Measurements from ENCODE around the gene ASPSCR1. TPM values are rescaled to one million over a fixed set of nuclear protein-coding genes. Genes with fewer than 3 reads are reported as not detected.

The ASPSCR1 gene
- total RNA-seq, 4 donors from 2014 or later, result 21.0 to 61.7 (median 41.3) TPM

GRCh38 chr17:82056729-82057621, 79.5 kb downstream of the ASPSCR1 start:
- in situ Hi-C loops (cut with MboI; ENCODE audit: low pct_ligation_motif_present in 1 of 4, low pct_unique_long_range_greater_than_20kb in 1 of 4, low sequenced_read_pairs in 3 of 4) (no loop called here), intact Hi-C loops (cut with DNase I; ENCODE audit: low total_unique reads) (no loop called here)
- TF ChIP-seq POLR2AphosphoS5 (IDR thresholded peaks at IDR 0.05), result no peak
- no peak for TF ChIP-seq CTCF (IDR thresholded peaks at IDR 0.05)
- TF ChIP-seq EP300 (IDR thresholded peaks at IDR 0.05; ENCODE audit: low read depth), result no peak
- TF ChIP-seq POLR2A (IDR thresholded peaks at IDR 0.05), result no peak
- Histone ChIP-seq H3K27ac (no peak overlapping the region), H3K4me3 (no peak overlapping the region), H3K36me3 (peaks cover 0 to 9% (median 3%) of the 10 kb centered on the region in 4 donors), H3K4me1 (peaks cover 7 to 14% (median 13%) of the 10 kb centered on the region in 4 donors), H3K27me3 (no peaks in the 10 kb centered on the region), H3K9me3 (no peaks in the 10 kb centered on the region)
- 47 to 85% methylated on average over 3 to 26 of the region's 29 CpGs for WGBS, 2 donors (ENCODE audit: low coverage in 1 of 2)
- no peak for DNase-seq

- peaks cover 0 to 9% (median 3%) of the 10 kb centered on the region in 4 donors for H3K36me3 ChIP-seq
- DNase-seq, result no peak
- TF ChIP-seq EP300 (IDR thresholded peaks at IDR 0.05; ENCODE audit: low read depth) (no peak), POLR2A (IDR thresholded peaks at IDR 0.05) (no peak), POLR2AphosphoS5 (IDR thresholded peaks at IDR 0.05) (no peak), CTCF (IDR thresholded peaks at IDR 0.05) (no peak)
- no peaks in the 10 kb centered on the region for H3K9me3 ChIP-seq
- intact Hi-C loops (cut with DNase I; ENCODE audit: low total_unique reads) (no loop called here), in situ Hi-C loops (cut with MboI; ENCODE audit: low pct_ligation_motif_present in 1 of 4, low pct_unique_long_range_greater_than_20kb in 1 of 4, low sequenced_read_pairs in 3 of 4) (no loop called here)
- H3K4me1 ChIP-seq, result peaks cover 0 to 4% (median 2%) of the 10 kb centered on the region in 4 donors
- H3K27ac ChIP-seq, result no peak overlapping the region
- WGBS, 2 donors (ENCODE audit: low coverage in 1 of 2), result 77% methylated on average over 17 of the region's 17 CpGs; no CpG with 5 or more reads in 1 of the 2 donors
- H3K27me3 ChIP-seq, result no peaks in the 10 kb centered on the region
- H3K4me3 ChIP-seq, result no peak overlapping the region
Measured at GRCh38 chr17:82058230-82058854, 80.9 kb downstream of the ASPSCR1 start.

GRCh38 chr17:82058855-82059249, 81.4 kb downstream of the ASPSCR1 start:
- H3K36me3 ChIP-seq, result peaks cover 0 to 9% (median 3%) of the 10 kb centered on the region in 4 donors
- H3K27me3 ChIP-seq, result no peaks in the 10 kb centered on the region
- H3K4me3 ChIP-seq, result no peak overlapping the region
- 91% methylated on average over 10 of the region's 10 CpGs; no CpG with 5 or more reads in 1 of the 2 donors for WGBS, 2 donors (ENCODE audit: low coverage in 1 of 2)
- H3K4me1 ChIP-seq, result peaks cover 0 to 5% (median 2%) of the 10 kb centered on the region in 4 donors
- intact Hi-C loops (cut with DNase I; ENCODE audit: low total_unique reads) (no loop called here), in situ Hi-C loops (cut with MboI; ENCODE audit: low pct_ligation_motif_present in 1 of 4, low pct_unique_long_range_greater_than_20kb in 1 of 4, low sequenced_read_pairs in 3 of 4) (no loop called here)
- no peak for TF ChIP-seq CTCF (IDR thresholded peaks at IDR 0.05)
- no peak for TF ChIP-seq POLR2A (IDR thresholded peaks at IDR 0.05)
- no peak for TF ChIP-seq POLR2AphosphoS5 (IDR thresholded peaks at IDR 0.05)
- no peak for TF ChIP-seq EP300 (IDR thresholded peaks at IDR 0.05; ENCODE audit: low read depth)
- no peak for DNase-seq
- H3K9me3 ChIP-seq, result no peaks in the 10 kb centered on the region
- H3K27ac ChIP-seq, result no peak overlapping the region

- 77% methylated on average over 19 of the region's 19 CpGs; no CpG with 5 or more reads in 1 of the 2 donors for WGBS, 2 donors (ENCODE audit: low coverage in 1 of 2)
- intact Hi-C loops (cut with DNase I; ENCODE audit: low total_unique reads) (no loop called here), in situ Hi-C loops (cut with MboI; ENCODE audit: low pct_ligation_motif_present in 1 of 4, low pct_unique_long_range_greater_than_20kb in 1 of 4, low sequenced_read_pairs in 3 of 4) (no loop called here)
- H3K27me3 ChIP-seq, result no peaks in the 10 kb centered on the region
- no peak for DNase-seq
- no peak for TF ChIP-seq EP300 (IDR thresholded peaks at IDR 0.05; ENCODE audit: low read depth)
- TF ChIP-seq POLR2A (IDR thresholded peaks at IDR 0.05), result no peak
- no peak for TF ChIP-seq CTCF (IDR thresholded peaks at IDR 0.05)
- no peak for TF ChIP-seq POLR2AphosphoS5 (IDR thresholded peaks at IDR 0.05)
- no peak overlapping the region for H3K4me3 ChIP-seq
- peaks cover 2 to 10% (median 8%) of the 10 kb centered on the region in 4 donors for H3K4me1 ChIP-seq
- H3K9me3 ChIP-seq, result no peaks in the 10 kb centered on the region
- H3K36me3 ChIP-seq, result peaks cover 0 to 9% (median 3%) of the 10 kb centered on the region in 4 donors
- no peak overlapping the region for H3K27ac ChIP-seq
Measured at GRCh38 chr17:82059272-82060000, 82.0 kb downstream of the ASPSCR1 start.

All from transverse colon (tissue), 4 donors.